OCI-LY3 (cell line): ENCODE data around the gene CASS4.
A peak's percentile ranks its signal among the peaks of the same experiment; 100 is the strongest.
"Not testable (repeated sequence)": the region's sequence is repeated elsewhere in the genome, so short reads cannot be mapped to it uniquely, and the experiment has no call there.

Experiments used
- H2AFZ ChIP-seq: fragments of 200-600, 300-600 bp; shearing (Covaris generic); 2 replicates; pipeline ENCODE4 v1.6.0; 2014; ENCODE audit warnings: antibody characterized with exemption, low read depth, low read length
- H3K27ac ChIP-seq: fragments of 200-600, 300-600 bp; sonication (generic); 2 replicates; pipeline ENCODE4 v1.5.1; 2014; ENCODE audit warnings: mild to moderate bottlenecking, low read length, moderate library complexity, mixed read lengths
- H3K27me3 ChIP-seq: fragments of 200-600, 300-600 bp; sonication (generic); 2 replicates; pipeline ENCODE4 v1.6.1; 2014; ENCODE audit warnings: low read depth, low read length, mixed read lengths
- H3K36me3 ChIP-seq: fragments of 200-600, 300-600 bp; sonication (generic); replicated peaks from 2 replicates; pipeline ENCODE3; 2014; ENCODE audit warnings: low read depth, low read length, mixed read lengths
- H3K4me1 ChIP-seq: fragments of 300-600, 200-600 bp; sonication (generic); 2 replicates; pipeline ENCODE4 v1.6.1; 2014; ENCODE audit warnings: low read length, mixed read lengths
- H3K4me2 ChIP-seq: fragments of 200-600, 300-600 bp; sonication (generic); 2 replicates; pipeline ENCODE4 v1.6.1; 2014; ENCODE audit warnings: low read length, mixed read lengths
- H3K4me3 ChIP-seq: fragments of 300-600, 200-600 bp; sonication (generic); 2 replicates; pipeline ENCODE4 v1.5.1; 2014; ENCODE audit warnings: antibody characterized with exemption, mild to moderate bottlenecking, low read length, moderate library complexity
- H3K79me2 ChIP-seq: fragments of 300-600, 200-600 bp; shearing (Covaris generic); 2 replicates; pipeline ENCODE4 v1.6.1; 2014; ENCODE audit warnings: mild to moderate bottlenecking, low read length, mixed read lengths
- H3K9ac ChIP-seq: fragments of 300-600, 200-600 bp; shearing (Covaris generic); 2 replicates; pipeline ENCODE4 v1.6.0; 2014; ENCODE audit warnings: mild to moderate bottlenecking, low read length, moderate library complexity
- H3K9me3 ChIP-seq: fragments of 200-600, 300-600 bp; shearing (Covaris generic); 2 replicates; pipeline ENCODE4 v1.6.1; 2014; ENCODE audit warnings: low read length, mixed read lengths; ENCODE audit not compliant: insufficient read depth
- H4K20me1 ChIP-seq: fragments of 200-600, 300-600 bp; sonication (generic); 2 replicates; pipeline ENCODE4 v1.6.1; 2016; ENCODE audit warnings: low read length, mixed read lengths; ENCODE audit not compliant: insufficient read depth
- CTCF ChIP-seq: fragments of 200-600, 300-600 bp; sonication (generic); IDR thresholded peaks from 2 replicates; pipeline ENCODE4 v1.5.1; 2014; ENCODE audit warnings: antibody characterized with exemption, low read length, low read depth
- EZH2phosphoT487 ChIP-seq: fragments of 200-600 bp; shearing (Covaris generic); IDR thresholded peaks from 2 replicates; pipeline ENCODE4 v1.6.1; 2018; ENCODE audit warnings: antibody characterized with exemption, mixed run types, low read depth

The CASS4 gene

GRCh38 chr20:56395166-56395565, 16.9 kb upstream of the CASS4 start:
- H3K79me2 ChIP-seq, result peaks cover 79% of the 10 kb centered on the region
- no peak overlapping the region for H3K4me3 ChIP-seq
- H4K20me1 ChIP-seq, result 0 out of 2 replicates have a peak, but pooled peaks cover 6% of the 10 kb centered on the region

GRCh38 chr20:56400001-56400640, 11.9 kb upstream of the CASS4 start:
- TF ChIP-seq CTCF (peak; percentile 97), EZH2phosphoT487 (no peak)
- Histone ChIP-seq H3K4me3 (no peak overlapping the region), H3K36me3 (peaks cover 82% of the 10 kb centered on the region), H2AFZ (no peak overlapping the region), H3K9ac (no peak overlapping the region), H3K4me1 (no peaks in the 10 kb centered on the region), H3K4me2 (no peak overlapping the region), H3K9me3 (no peaks in the 10 kb centered on the region), H4K20me1 (no peaks in the 10 kb centered on the region), H3K79me2 (peaks cover 59% of the 10 kb centered on the region), H3K27ac (no peak overlapping the region), H3K27me3 (no peaks in the 10 kb centered on the region)

More at GRCh38 chr20:56395166-56395565, 16.9 kb upstream of the CASS4 start:
- Histone ChIP-seq H2AFZ (no peak overlapping the region), H3K4me1 (peaks cover 16% of the 10 kb centered on the region), H3K36me3 (peaks cover 69% of the 10 kb centered on the region), H3K27me3 (no peaks in the 10 kb centered on the region), H3K9me3 (no peaks in the 10 kb centered on the region), H3K9ac (no peak overlapping the region), H3K4me2 (no peak overlapping the region), H3K27ac (no peak overlapping the region)
- TF ChIP-seq EZH2phosphoT487 (no peak), CTCF (no peak)

GRCh38 chr20:56403465-56403864, 8.6 kb upstream of the CASS4 start:
- Histone ChIP-seq H3K4me1 (no peaks in the 10 kb centered on the region), H2AFZ (no peak overlapping the region), H3K9me3 (no peaks in the 10 kb centered on the region), H4K20me1 (no peaks in the 10 kb centered on the region), H3K9ac (no peak overlapping the region), H3K79me2 (peaks cover 49% of the 10 kb centered on the region), H3K27me3 (no peaks in the 10 kb centered on the region), H3K4me3 (no peak overlapping the region), H3K36me3 (peaks cover 77% of the 10 kb centered on the region), H3K27ac (no peak overlapping the region), H3K4me2 (no peak overlapping the region)
- no peak for TF ChIP-seq CTCF
- TF ChIP-seq EZH2phosphoT487, result no peak

- peaks cover 34% of the 10 kb centered on the region for H3K79me2 ChIP-seq
- H3K4me1 ChIP-seq, H3K4me2 ChIP-seq, H3K27me3 ChIP-seq, H3K4me3 ChIP-seq, H3K9me3 ChIP-seq, H4K20me1 ChIP-seq, H3K27ac ChIP-seq, H2AFZ ChIP-seq, H3K9ac ChIP-seq: not testable (repeated sequence)
- H3K36me3 ChIP-seq, result peaks cover 77% of the 10 kb centered on the region
Observed at GRCh38 chr20:56405356-56405755, 6.7 kb upstream of the CASS4 start.
